Activated gamma-delta T cell (primary cell): ENCODE data around the gene AGBL1.

ENCODE experiments used
- DNase-seq: peaks from one replicate; lab custom pipeline; 2025; lab: John Stamatoyannopoulos, UW

AGBL1 gene

GRCh38 chr15:86317384-86317740, 237.7 kb downstream of the AGBL1 start:
- no peak for DNase-seq

- DNase-seq: no peak
These were observed 243.0 kb downstream of the AGBL1 start for GRCh38 chr15:86322629-86323028.

- no peak for DNase-seq
These were observed 247.7 kb downstream of the AGBL1 start for GRCh38 chr15:86327230-86327865.

GRCh38 chr15:86328658-86329057, 249.0 kb downstream of the AGBL1 start:
- DNase-seq: no peak

GRCh38 chr15:86329311-86330013, 249.8 kb downstream of the AGBL1 start:
- DNase-seq: no peak

GRCh38 chr15:86333819-86334218, 254.1 kb downstream of the AGBL1 start:
- DNase-seq: no peak

GRCh38 chr15:86336051-86336788, 256.5 kb downstream of the AGBL1 start:
- no peak for DNase-seq

- DNase-seq: no peak
These were observed 257.4 kb downstream of the AGBL1 start for GRCh38 chr15:86337071-86337470.

GRCh38 chr15:86347245-86347644, 267.6 kb downstream of the AGBL1 start:
- no peak for DNase-seq

- DNase-seq: no peak
These were observed 269.9 kb downstream of the AGBL1 start for GRCh38 chr15:86349565-86349964.

GRCh38 chr15:86353213-86353612, 273.5 kb downstream of the AGBL1 start:
- no peak for DNase-seq

- no peak for DNase-seq
These were observed 275.7 kb downstream of the AGBL1 start for GRCh38 chr15:86355361-86355760.

GRCh38 chr15:86355801-86356200, 276.1 kb downstream of the AGBL1 start:
- no peak for DNase-seq

- DNase-seq: no peak
These were observed 282.9 kb downstream of the AGBL1 start for GRCh38 chr15:86362555-86362954.

GRCh38 chr15:86373147-86373546, 293.5 kb downstream of the AGBL1 start:
- no peak for DNase-seq

GRCh38 chr15:86375733-86376280, 296.1 kb downstream of the AGBL1 start:
- DNase-seq: no peak

- DNase-seq: no peak
These were observed 298.2 kb downstream of the AGBL1 start for GRCh38 chr15:86377914-86378313.

- no peak for DNase-seq
These were observed 302.7 kb downstream of the AGBL1 start for GRCh38 chr15:86382341-86382740.

- DNase-seq: no peak
These were observed 303.9 kb downstream of the AGBL1 start for GRCh38 chr15:86383611-86384010.

- no peak for DNase-seq
These were observed 304.5 kb downstream of the AGBL1 start for GRCh38 chr15:86384186-86384585.

- DNase-seq: no peak
These were observed 312.6 kb downstream of the AGBL1 start for GRCh38 chr15:86392296-86392695.

GRCh38 chr15:86392874-86393273, 313.2 kb downstream of the AGBL1 start:
- no peak for DNase-seq

GRCh38 chr15:86394866-86395265, 315.2 kb downstream of the AGBL1 start:
- no peak for DNase-seq
